ENCODE measurements around the gene GRAPL.
"Not testable (repeated sequence)": the region's sequence is repeated elsewhere in the genome, so short reads cannot be mapped to it uniquely, and the experiment has no call there.

The GRAPL gene

DNA sequence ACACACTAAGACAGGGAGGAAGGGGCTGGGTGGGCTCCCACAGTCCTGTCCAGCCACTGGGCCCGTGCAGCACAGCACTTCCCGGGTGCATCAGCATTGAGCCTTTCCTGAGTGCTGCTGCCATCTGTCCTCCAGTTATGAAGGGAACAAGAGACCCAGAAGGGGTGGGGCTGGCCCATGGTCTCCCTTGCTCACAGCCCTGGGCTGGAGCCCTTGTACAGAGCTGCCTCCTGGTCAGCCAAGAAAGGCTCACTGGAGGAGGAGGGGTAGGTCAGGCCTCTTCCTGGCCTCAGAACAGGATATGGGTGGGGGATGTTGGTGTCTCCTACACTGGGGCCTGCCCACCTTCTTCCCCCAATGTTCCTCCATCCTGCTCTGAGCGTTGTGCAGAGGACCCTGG is 76.0 kb downstream of the GRAPL start:
- H3K36me3 ChIP-seq (ENCODE audit: insufficient read depth, low read length); H3K9me3 ChIP-seq (ENCODE audit: control insufficient read depth, insufficient read depth, low read length); H3K9ac ChIP-seq (ENCODE audit: low read depth, low read length); H3K4me1 ChIP-seq (ENCODE audit: insufficient read depth, low read length): not testable (repeated sequence)

Measured in ES-I3 (cell line).